ENCODE data around the gene TNFSF11.

TNFSF11 gene

GRCh38 chr13:42650506-42650905, 76.6 kb downstream of the TNFSF11 start:
- TF ChIP-seq CTCF (IDR thresholded peaks at IDR 0.05) (no peak), ZFX (IDR thresholded peaks at IDR 0.05; ENCODE audit: borderline replicate concordance) (no peak)
- no peak overlapping the region for H3K27ac ChIP-seq

- TF ChIP-seq ZFX (IDR thresholded peaks at IDR 0.05; ENCODE audit: borderline replicate concordance) (no peak), CTCF (IDR thresholded peaks at IDR 0.05) (no peak)
- H3K27ac ChIP-seq: no peak overlapping the region
Measured at GRCh38 chr13:42651936-42652641, 78.1 kb downstream of the TNFSF11 start.

GRCh38 chr13:42652642-42653415, 78.9 kb downstream of the TNFSF11 start:
- TF ChIP-seq ZFX (IDR thresholded peaks at IDR 0.05; ENCODE audit: borderline replicate concordance): no peak
- TF ChIP-seq CTCF (IDR thresholded peaks at IDR 0.05): no peak
- no peak overlapping the region for H3K27ac ChIP-seq

DNA sequence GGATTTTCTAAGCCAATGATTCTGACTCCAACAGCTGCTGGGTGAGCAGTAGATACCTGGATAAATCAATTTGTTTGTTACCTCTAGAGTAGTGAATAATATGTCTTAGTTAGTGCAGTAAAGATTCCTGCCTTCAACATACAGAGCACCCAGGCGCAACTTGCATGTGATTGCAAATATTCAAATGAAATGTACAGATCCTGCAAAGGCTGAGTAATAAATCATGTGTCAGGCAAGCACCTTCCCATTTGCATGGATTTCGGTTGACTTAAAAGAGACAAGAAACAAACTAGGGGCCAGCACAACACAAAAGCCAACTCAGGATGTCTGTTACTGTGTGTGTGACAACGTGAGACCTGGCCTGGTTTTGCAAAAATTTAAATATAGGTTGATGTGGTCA, 79.7 kb downstream of the TNFSF11 start:
- no peak overlapping the region for H3K27ac ChIP-seq
- TF ChIP-seq CTCF (IDR thresholded peaks at IDR 0.05): no peak
- TF ChIP-seq ZFX (IDR thresholded peaks at IDR 0.05; ENCODE audit: borderline replicate concordance): no peak

- TF ChIP-seq CTCF (IDR thresholded peaks at IDR 0.05): no peak
- TF ChIP-seq ZFX (IDR thresholded peaks at IDR 0.05; ENCODE audit: borderline replicate concordance): no peak
- H3K27ac ChIP-seq: no peak overlapping the region
Measured at GRCh38 chr13:42654212-42654611, 80.3 kb downstream of the TNFSF11 start.

DNA sequence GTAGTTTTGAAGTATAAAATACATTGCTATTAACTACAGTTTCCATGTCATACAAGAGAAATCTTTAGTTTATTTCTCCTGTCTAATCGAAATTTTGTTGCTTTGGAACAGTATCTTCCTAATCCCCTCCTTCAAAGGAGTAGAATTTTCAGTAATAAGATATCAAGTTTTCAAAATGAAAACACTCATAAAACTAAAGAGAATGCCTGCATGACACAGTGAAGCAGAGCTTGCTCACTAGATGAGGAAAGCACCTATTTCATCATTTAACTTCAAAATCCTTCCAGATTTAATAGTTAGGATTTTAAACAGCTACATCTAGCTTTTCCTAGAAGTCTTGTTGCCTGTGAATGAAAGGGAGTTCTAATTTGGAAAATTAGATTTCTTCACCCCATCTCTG, 80.8 kb downstream of the TNFSF11 start:
- TF ChIP-seq CTCF (IDR thresholded peaks at IDR 0.05) (no peak), ZFX (IDR thresholded peaks at IDR 0.05; ENCODE audit: borderline replicate concordance) (no peak)
- no peak overlapping the region for H3K27ac ChIP-seq

- TF ChIP-seq CTCF (IDR thresholded peaks at IDR 0.05): no peak
- no peak for TF ChIP-seq ZFX (IDR thresholded peaks at IDR 0.05; ENCODE audit: borderline replicate concordance)
- H3K27ac ChIP-seq: no peak overlapping the region
Measured at GRCh38 chr13:42656161-42656560, 82.2 kb downstream of the TNFSF11 start.

Measured in 22Rv1 (cell line).